Fibroblast of villous mesenchyme (primary cell): ENCODE measurements around the gene SGMS1. TPM values are rescaled to one million over a fixed set of nuclear protein-coding genes. Genes with fewer than 3 reads are reported as not detected.
"Not testable (repeated sequence)": the region's sequence is repeated elsewhere in the genome, so short reads cannot be mapped to it uniquely, and the experiment has no call there.

Experiments
- DNase-seq: peaks from one replicate; pipeline ENCODE4 v3.0.0-alpha.2; 2010; ENCODE audit warnings: low read depth
- H3K4me3 ChIP-seq: 2 replicates; pipeline ENCODE4 v1.5.1; 2011; ENCODE audit warnings: low read depth, mild to moderate bottlenecking, low read length
- total RNA-seq: library from RNA; depleted of rRNA; stranded (reverse); fragments of >200 nt; gene quantifications from 2 replicates; pipeline ENCODE4 v1.2.3, GENCODE V29; 2012
- TF ChIP-seq, protein P1 (sequence below): IDR thresholded peaks from 2 replicates; pipeline ENCODE4 v1.5.1; 2012; ENCODE audit warnings: low read depth, mild to moderate bottlenecking, low read length; ENCODE audit not compliant: insufficient read depth

SGMS1 gene
- total RNA-seq, 1 donor = 57.9 TPM

DNA sequence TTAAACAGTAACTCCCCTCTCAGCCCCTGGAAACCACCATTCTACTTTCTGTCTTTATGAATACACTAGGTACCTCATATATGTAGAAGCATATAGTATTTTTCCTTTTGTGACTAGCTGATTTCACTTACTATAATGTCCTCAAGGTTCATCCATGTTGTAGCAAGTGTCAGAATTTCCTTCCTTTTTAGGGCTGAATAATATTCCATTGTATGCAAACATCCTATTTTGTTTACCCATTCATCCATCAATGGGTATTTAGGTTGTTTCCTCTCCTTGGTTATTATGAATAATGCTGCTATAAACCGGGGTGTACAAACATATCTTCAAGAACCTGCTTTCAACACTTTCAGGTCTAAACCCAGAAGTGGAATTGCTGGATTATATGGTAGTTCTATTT, 125.3 kb downstream of the SGMS1 start:
- no peak for DNase-seq
- H3K4me3 ChIP-seq = no peak overlapping the region
- TF ChIP-seq, protein P1, sequence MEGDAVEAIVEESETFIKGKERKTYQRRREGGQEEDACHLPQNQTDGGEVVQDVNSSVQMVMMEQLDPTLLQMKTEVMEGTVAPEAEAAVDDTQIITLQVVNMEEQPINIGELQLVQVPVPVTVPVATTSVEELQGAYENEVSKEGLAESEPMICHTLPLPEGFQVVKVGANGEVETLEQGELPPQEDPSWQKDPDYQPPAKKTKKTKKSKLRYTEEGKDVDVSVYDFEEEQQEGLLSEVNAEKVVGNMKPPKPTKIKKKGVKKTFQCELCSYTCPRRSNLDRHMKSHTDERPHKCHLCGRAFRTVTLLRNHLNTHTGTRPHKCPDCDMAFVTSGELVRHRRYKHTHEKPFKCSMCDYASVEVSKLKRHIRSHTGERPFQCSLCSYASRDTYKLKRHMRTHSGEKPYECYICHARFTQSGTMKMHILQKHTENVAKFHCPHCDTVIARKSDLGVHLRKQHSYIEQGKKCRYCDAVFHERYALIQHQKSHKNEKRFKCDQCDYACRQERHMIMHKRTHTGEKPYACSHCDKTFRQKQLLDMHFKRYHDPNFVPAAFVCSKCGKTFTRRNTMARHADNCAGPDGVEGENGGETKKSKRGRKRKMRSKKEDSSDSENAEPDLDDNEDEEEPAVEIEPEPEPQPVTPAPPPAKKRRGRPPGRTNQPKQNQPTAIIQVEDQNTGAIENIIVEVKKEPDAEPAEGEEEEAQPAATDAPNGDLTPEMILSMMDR = no peak

DNA sequence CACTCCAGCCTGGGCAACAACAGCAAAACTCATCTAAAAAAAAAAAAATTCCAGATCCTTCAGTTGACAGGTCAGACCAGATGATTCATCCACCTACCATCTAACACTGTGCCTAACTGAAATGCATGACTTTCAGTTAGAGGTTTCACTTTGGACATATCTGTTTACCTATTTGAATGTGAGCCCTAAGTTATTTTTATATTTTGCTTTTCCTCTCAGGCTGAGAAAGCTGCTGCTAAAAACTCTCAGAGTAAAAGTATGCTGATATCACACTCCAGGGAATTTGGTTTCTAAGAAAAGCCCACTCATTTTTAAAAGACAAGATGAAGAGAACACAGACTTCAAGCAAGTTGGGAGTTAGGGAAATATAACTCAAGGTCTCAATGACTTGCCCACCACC, 126.0 kb downstream of the SGMS1 start:
- TF ChIP-seq, protein P1 = no peak
- no peak overlapping the region for H3K4me3 ChIP-seq
- DNase-seq = peak; percentile 49

DNA sequence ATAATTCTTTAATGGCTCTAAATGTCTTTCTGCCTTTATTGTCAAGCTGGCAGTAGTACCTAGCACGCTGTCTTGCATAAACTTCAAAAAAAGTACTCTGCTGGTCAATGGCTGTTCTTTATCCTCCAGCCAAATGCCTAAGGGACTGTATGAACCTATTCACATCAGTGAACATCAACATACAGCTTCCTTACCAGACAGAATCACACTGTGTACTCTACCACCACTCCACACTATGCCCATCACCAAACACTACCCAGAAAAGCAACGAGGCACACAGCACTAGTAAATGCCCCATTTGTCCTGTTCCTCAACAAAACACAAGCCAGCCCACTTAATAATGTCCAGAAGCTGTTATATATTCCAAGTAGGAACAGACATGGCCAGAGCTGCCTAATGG, 127.5 kb downstream of the SGMS1 start:
- no peak for DNase-seq
- H3K4me3 ChIP-seq = no peak overlapping the region
- TF ChIP-seq, protein P1 = no peak

DNA sequence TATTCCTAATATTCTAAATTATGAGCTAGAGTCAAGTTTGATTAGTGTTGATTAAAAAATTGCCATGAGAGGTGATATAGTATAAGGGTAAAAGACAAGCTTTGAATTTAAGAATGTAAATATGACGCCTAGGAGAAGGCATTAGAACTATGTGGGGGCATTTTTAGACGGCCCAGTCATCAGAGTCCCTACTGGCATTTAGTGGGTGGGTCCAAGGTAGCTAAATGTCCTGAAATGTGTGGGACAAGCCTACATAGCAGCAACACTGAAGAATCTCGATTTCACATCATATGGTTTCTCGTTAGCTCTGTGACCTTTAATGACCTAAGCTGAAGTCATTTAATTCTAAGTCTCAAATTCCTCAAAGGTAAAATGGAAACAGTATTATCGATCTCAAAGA, 133.5 kb downstream of the SGMS1 start:
- TF ChIP-seq, protein P1 = no peak
- DNase-seq = no peak

DNA sequence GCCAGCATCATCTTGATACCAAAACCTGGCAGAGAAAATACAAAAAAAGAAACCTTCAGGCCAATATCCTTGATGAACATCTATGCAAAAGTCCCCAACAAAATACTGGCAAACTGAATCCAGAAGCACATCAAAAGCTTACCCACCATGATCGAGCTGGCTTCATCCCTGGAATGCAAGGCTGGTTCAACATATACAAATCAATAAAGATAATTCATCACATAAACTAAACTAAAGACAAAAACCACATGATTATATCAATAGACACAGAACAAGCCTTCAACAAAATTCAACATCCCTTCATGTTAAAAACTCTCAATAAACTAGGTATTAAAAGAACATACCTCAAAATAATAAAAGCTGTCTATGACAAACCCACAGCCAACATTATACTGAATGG, 139.2 kb downstream of the SGMS1 start:
- not testable (repeated sequence) for DNase-seq, H3K4me3 ChIP-seq

More for the DNA sequence above, 133.5 kb downstream of the SGMS1 start:
- no peak overlapping the region for H3K4me3 ChIP-seq

DNA sequence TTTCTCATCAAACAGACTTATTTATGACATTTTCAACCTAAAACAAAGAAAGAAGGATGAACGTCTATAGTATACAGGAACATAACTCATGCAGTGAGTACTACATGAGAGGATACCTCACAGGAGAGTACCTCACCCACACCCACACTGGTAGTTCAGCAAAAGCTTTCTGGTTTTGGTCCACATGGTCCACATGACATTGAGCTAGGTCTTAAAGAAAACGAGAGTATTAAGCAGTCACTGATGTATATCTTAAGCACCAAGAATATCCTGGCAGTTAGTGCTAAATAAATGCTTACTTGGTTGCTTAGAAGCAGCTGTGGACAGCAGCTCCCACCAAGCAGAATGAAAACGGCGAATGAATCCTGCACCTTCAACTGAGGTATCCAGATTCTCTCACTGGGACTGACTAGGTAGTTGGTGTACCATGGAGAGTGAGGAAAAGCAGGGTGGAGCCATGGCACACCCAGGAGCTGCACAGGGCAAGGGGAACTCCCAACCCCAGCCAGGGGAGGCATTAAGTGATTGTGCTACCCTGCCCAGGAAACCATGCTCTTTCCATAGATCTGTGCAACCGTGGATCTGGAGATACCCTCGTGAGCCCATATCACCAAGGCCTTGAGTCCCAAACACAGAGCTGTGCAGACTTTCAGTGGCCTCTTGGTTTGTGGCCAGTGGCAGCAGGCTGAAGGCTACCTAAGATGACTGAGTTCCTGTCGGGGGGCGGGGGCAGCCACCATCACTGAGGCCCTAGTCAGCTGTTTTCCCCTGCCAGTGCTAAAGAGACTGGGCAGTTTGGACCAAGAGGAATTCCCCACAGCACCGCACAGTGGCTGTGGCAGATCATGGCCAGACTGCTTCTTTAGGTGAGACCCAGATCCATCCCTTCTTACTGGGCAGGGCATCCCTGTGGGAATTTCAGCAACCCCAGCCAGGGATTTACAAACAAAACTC, 143.4 kb downstream of the SGMS1 start:
- no peak for DNase-seq
- TF ChIP-seq, protein P1 = no peak
- H3K4me3 ChIP-seq = no peak overlapping the region

DNA sequence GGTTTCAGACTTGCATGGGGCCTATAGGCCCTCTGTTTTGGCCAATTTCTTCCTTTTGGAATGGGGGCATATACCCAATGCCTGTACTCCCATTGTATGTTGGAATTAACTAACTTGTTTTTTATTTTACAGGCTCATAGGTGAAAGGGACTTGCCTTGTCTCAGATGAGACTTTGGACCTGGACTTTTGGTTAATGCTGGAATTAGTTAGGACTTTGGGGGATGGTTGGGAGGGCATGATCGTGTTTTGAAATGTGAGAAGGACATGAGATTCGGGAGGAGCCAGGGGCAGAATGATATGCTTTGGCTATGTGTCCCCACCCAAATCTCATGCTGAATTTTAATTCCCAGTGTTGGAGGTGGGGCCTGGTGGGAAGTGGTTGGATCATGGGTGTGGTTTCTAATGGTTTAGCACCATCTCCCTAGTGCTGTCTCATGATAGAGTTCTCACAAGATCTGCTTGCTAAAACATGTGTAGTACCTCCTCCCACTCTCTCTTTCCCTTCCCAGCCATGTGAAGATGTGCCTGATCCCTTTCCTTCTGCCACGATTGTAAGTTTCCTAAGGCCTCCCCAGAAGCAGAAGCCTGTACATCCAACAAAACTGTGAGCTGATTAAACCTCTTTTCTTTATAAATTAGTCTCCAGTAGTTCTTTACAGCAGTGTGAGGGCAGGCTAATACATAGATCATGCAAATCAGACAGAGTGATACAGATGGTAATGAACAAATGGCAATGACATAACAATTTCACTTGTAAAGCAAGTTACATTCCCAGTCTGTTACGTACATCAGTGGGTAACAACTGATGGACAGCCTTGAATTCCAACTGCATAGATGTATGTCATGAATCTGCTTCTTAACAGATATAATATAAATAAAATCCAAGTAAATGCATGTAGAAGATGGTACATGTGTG, 146.2 kb downstream of the SGMS1 start:
- TF ChIP-seq, protein P1 = no peak

More for the DNA sequence above, 146.2 kb downstream of the SGMS1 start:
- DNase-seq = no peak
- H3K4me3 ChIP-seq = no peak overlapping the region
